ENCODE results near the gene CAVIN2.

The CAVIN2 gene

GRCh38 chr2:191864628-191865374 is 17.9 kb upstream of the CAVIN2 start:
- FAIRE-seq: no peak

- FAIRE-seq: no peak
These were observed 17.1 kb upstream of the CAVIN2 start for GRCh38 chr2:191863988-191864387.

GRCh38 chr2:191862156-191862775 is 15.4 kb upstream of the CAVIN2 start:
- no peak for FAIRE-seq

GRCh38 chr2:191860760-191861466 is 14.0 kb upstream of the CAVIN2 start:
- FAIRE-seq: no peak

- no peak for FAIRE-seq
These were observed 12.8 kb upstream of the CAVIN2 start for GRCh38 chr2:191859681-191860080.

GRCh38 chr2:191857886-191858285 is 11.0 kb upstream of the CAVIN2 start:
- no peak for FAIRE-seq

GRCh38 chr2:191857259-191857805 is 10.4 kb upstream of the CAVIN2 start:
- FAIRE-seq: no peak

- FAIRE-seq: no peak
These were observed 9.4 kb upstream of the CAVIN2 start for GRCh38 chr2:191856111-191856876.

- no peak for FAIRE-seq
These were observed 8.5 kb upstream of the CAVIN2 start for GRCh38 chr2:191855382-191855781.

GRCh38 chr2:191854382-191855372 is 7.8 kb upstream of the CAVIN2 start:
- no peak for FAIRE-seq

- no peak for FAIRE-seq
These were observed 7.0 kb upstream of the CAVIN2 start for GRCh38 chr2:191853843-191854242.

GRCh38 chr2:191851158-191851557 is 4.3 kb upstream of the CAVIN2 start:
- no peak for FAIRE-seq

- no peak for FAIRE-seq
These were observed 2.2 kb upstream of the CAVIN2 start for GRCh38 chr2:191848771-191849767.

GRCh38 chr2:191847764-191848163 is 876 bp upstream of the CAVIN2 start:
- no peak for FAIRE-seq

GRCh38 chr2:191845876-191846514 is 893 bp downstream of the CAVIN2 start:
- no peak for FAIRE-seq

GRCh38 chr2:191845248-191845715 is 1.6 kb downstream of the CAVIN2 start:
- no peak for FAIRE-seq

- FAIRE-seq: no peak
These were observed 2.2 kb downstream of the CAVIN2 start for GRCh38 chr2:191844706-191845105.

- FAIRE-seq: no peak
These were observed 6.0 kb downstream of the CAVIN2 start for GRCh38 chr2:191840921-191841320.
